ENCODE measurements around the gene ZBTB7C. TPM values are rescaled to one million over a fixed set of nuclear protein-coding genes. Genes with fewer than 3 reads are reported as not detected.

Gene ZBTB7C
- polyA plus RNA-seq, 1 donor (not counting 4 experiments of a cell fraction or from before 2014, with no cell fraction given), result 0.58 TPM

DNA sequence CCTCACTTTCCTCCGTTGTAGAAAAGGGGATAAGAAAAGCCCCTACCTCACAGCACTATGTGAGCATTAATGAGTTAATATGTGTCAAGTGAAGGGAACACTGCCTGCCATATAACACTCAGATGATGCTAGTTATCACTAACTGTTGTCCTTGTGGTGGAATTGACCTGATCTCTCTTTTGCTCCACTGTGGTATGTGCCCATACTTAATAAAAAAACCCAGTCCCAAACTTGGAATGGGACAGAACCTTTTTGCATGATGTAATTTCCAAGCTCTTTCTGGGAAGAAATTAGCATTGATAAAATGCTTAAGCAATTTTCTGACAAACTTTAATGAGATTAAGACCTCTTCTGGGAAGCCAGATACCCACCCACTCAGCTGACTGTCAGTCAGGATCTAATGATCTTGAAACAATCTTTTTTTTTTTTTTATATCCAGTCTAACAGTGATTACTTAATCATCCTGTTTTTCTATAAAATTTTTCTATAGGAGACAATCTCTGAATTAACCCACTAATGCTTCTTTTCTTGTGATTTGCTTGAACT lies 158.7 kb downstream of the ZBTB7C start:
- Histone ChIP-seq H3K79me2 (ENCODE audit: control insufficient read depth, insufficient read depth, low read length) (no peaks in the 10 kb centered on the region), H3K27me3 (ENCODE audit: control insufficient read depth, extremely low read depth, insufficient read depth, low read length) (peaks cover 4% of the 10 kb centered on the region), H3K9me3 (ENCODE audit: control insufficient read depth, low read depth, low read length) (no peaks in the 10 kb centered on the region), H3K36me3 (ENCODE audit: control insufficient read depth in 2 of 2, extremely low read depth in 1 of 2, insufficient read depth in 2 of 2, low read length in 2 of 2) (no peaks in the 10 kb centered on the region), H3K9me1 (ENCODE audit: control insufficient read depth, extremely low read depth, insufficient read depth, low read length) (no peaks in the 10 kb centered on the region), H2AFZ (ENCODE audit: control insufficient read depth, low read length) (no peak overlapping the region), H3K27ac (ENCODE audit: control insufficient read depth, insufficient read depth, low read length) (no peak overlapping the region), H4K20me1 (ENCODE audit: control insufficient read depth, extremely low read depth, insufficient read depth, low read length) (no peaks in the 10 kb centered on the region), H3K4me2 (ENCODE audit: control insufficient read depth, extremely low read depth, insufficient read depth, low read depth, low read length) (no peak overlapping the region), H3K4me3 (ENCODE audit: control insufficient read depth in 2 of 3, extremely low read depth in 1 of 3, insufficient read depth in 2 of 3, low read depth in 1 of 3, low read length in 3 of 3) (no peak overlapping the region), H3K9ac (ENCODE audit: control insufficient read depth, extremely low read depth, insufficient read depth, low read length) (no peak overlapping the region), H3K4me1 (ENCODE audit: control insufficient read depth, extremely low read depth, insufficient read depth, low read length) (no peaks in the 10 kb centered on the region)
- FAIRE-seq, result no peak
- no peak for DNase-seq (ENCODE audit: low read depth, low spot score)
- dilution Hi-C loops (cut with MboI; ENCODE audit: extremely low pct_ligation_motif_present, low sequenced_read_pairs), result no loop called here
- TF ChIP-seq EZH2 (IDR thresholded peaks at IDR 0.05; ENCODE audit: low read length), result no peak
- TF ChIP-seq, protein P1, sequence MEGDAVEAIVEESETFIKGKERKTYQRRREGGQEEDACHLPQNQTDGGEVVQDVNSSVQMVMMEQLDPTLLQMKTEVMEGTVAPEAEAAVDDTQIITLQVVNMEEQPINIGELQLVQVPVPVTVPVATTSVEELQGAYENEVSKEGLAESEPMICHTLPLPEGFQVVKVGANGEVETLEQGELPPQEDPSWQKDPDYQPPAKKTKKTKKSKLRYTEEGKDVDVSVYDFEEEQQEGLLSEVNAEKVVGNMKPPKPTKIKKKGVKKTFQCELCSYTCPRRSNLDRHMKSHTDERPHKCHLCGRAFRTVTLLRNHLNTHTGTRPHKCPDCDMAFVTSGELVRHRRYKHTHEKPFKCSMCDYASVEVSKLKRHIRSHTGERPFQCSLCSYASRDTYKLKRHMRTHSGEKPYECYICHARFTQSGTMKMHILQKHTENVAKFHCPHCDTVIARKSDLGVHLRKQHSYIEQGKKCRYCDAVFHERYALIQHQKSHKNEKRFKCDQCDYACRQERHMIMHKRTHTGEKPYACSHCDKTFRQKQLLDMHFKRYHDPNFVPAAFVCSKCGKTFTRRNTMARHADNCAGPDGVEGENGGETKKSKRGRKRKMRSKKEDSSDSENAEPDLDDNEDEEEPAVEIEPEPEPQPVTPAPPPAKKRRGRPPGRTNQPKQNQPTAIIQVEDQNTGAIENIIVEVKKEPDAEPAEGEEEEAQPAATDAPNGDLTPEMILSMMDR (optimal IDR thresholded peaks at IDR 0.05 in 1 of 3, IDR thresholded peaks at IDR 0.05 in 1 of 3, conservative IDR thresholded peaks at IDR 0.05 in 1 of 3; ENCODE audit: extremely low read depth in 1 of 3, insufficient read depth in 2 of 3, low read length in 3 of 3), result no peak

DNA sequence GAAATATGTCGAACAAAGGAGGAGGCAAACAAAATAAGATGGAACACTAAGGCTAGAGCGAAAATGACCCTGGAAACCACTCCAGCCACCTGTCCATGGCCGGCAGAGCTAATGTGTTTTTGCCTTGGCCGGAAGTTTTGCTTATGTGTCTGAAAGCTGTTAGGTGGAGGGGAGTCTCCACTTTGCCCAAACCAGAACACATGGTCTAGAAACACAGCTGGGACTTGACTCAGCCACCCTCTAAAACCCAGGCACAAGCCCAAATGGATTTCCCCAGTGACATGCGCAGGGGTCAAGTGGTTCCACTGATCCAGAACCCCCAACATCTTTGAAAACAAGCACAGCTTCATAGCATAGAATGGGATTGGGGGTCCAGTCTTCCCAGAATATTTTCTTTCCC lies 159.3 kb downstream of the ZBTB7C start:
- Histone ChIP-seq H3K4me2 (ENCODE audit: control insufficient read depth, extremely low read depth, insufficient read depth, low read depth, low read length) (no peak overlapping the region), H3K36me3 (ENCODE audit: control insufficient read depth in 2 of 2, extremely low read depth in 1 of 2, insufficient read depth in 2 of 2, low read length in 2 of 2) (no peaks in the 10 kb centered on the region), H3K9ac (ENCODE audit: control insufficient read depth, extremely low read depth, insufficient read depth, low read length) (no peak overlapping the region), H3K27me3 (ENCODE audit: control insufficient read depth, extremely low read depth, insufficient read depth, low read length) (peaks cover 4% of the 10 kb centered on the region), H3K9me3 (ENCODE audit: control insufficient read depth, low read depth, low read length) (no peaks in the 10 kb centered on the region), H3K4me3 (ENCODE audit: control insufficient read depth in 2 of 3, extremely low read depth in 1 of 3, insufficient read depth in 2 of 3, low read depth in 1 of 3, low read length in 3 of 3) (no peak overlapping the region), H2AFZ (ENCODE audit: control insufficient read depth, low read length) (no peak overlapping the region), H4K20me1 (ENCODE audit: control insufficient read depth, extremely low read depth, insufficient read depth, low read length) (no peaks in the 10 kb centered on the region), H3K4me1 (ENCODE audit: control insufficient read depth, extremely low read depth, insufficient read depth, low read length) (no peaks in the 10 kb centered on the region), H3K9me1 (ENCODE audit: control insufficient read depth, extremely low read depth, insufficient read depth, low read length) (no peaks in the 10 kb centered on the region), H3K27ac (ENCODE audit: control insufficient read depth, insufficient read depth, low read length) (no peak overlapping the region), H3K79me2 (ENCODE audit: control insufficient read depth, insufficient read depth, low read length) (no peaks in the 10 kb centered on the region)
- no peak for FAIRE-seq
- dilution Hi-C loops (cut with MboI; ENCODE audit: extremely low pct_ligation_motif_present, low sequenced_read_pairs), result loop anchor here (25.0 kb wide), 1 partner anchor 187 kb away; no protein-coding TSS in a partner anchor
- TF ChIP-seq, protein P1 (optimal IDR thresholded peaks at IDR 0.05 in 1 of 3, IDR thresholded peaks at IDR 0.05 in 1 of 3, conservative IDR thresholded peaks at IDR 0.05 in 1 of 3; ENCODE audit: extremely low read depth in 1 of 3, insufficient read depth in 2 of 3, low read length in 3 of 3), result no peak
- TF ChIP-seq EZH2 (IDR thresholded peaks at IDR 0.05; ENCODE audit: low read length), result no peak
- no peak for DNase-seq (ENCODE audit: low read depth, low spot score)
